ENCODE data around the gene CPNE9.

DNA sequence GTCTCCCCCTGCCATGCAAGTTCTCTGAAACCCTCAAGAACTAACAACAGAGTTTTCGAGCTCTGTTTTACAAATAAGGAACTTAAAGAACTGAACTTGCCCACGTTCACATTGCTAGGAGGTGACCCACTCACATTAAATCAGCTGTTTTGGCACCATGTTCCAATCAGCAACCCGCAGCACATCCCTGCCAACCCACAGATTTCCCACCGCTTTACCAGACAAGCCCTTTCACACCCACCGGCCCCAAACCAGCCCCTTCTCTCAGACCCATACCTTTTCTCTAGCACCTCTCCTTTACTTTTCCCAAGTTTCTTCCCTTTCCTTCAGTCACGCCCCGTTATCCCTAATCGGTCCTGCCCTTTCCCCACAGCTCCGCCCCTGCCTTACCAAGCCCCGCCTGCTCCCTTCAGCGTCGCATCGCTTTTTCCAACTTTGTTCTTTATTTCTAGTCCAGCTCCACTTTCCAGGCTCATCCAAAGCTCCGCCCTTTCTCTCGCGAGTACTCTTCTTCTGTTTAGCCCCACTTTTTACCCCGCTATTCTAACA is 27.1 kb downstream of the CPNE9 start:
- TF ChIP-seq POLR2A (IDR thresholded peaks at IDR 0.05), result no peak
- TF ChIP-seq, protein P1, sequence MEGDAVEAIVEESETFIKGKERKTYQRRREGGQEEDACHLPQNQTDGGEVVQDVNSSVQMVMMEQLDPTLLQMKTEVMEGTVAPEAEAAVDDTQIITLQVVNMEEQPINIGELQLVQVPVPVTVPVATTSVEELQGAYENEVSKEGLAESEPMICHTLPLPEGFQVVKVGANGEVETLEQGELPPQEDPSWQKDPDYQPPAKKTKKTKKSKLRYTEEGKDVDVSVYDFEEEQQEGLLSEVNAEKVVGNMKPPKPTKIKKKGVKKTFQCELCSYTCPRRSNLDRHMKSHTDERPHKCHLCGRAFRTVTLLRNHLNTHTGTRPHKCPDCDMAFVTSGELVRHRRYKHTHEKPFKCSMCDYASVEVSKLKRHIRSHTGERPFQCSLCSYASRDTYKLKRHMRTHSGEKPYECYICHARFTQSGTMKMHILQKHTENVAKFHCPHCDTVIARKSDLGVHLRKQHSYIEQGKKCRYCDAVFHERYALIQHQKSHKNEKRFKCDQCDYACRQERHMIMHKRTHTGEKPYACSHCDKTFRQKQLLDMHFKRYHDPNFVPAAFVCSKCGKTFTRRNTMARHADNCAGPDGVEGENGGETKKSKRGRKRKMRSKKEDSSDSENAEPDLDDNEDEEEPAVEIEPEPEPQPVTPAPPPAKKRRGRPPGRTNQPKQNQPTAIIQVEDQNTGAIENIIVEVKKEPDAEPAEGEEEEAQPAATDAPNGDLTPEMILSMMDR (IDR thresholded peaks at IDR 0.05), result no peak
